HepG2 (cell line): ENCODE results near the gene PLXNC1. TPM values are rescaled to one million over a fixed set of nuclear protein-coding genes. Genes with fewer than 3 reads are reported as not detected.

Source experiments
- ATAC-seq: fragments of 200-7000 bp; cut with Tn5 transposase; 3 replicates; pipeline ENCODE4 v1.9.1; 2020; ENCODE audit warnings: mild to moderate bottlenecking, moderate library complexity
- BruUV-seq: library from RNA; stranded (reverse); fragments of 400-500 nt; replicated peaks from 2 replicates; lab custom pipeline; 2021; lab: Mats Ljungman, UMichigan
- CTCF ChIA-PET: fragments of 300-600 bp; formaldehyde crosslinking; extraction: SDS; loops from one replicate; lab custom pipeline; 2021; ENCODE audit warnings: low total read pairs, inconsistent platforms, low intra/inter-chr PET ratio; lab: Yijun Ruan, JAX
- POLR2A ChIA-PET: fragments of 350-600 bp; sonication (Branson Sonifier 250); formaldehyde crosslinking; loops from one replicate; lab custom pipeline; 2020; ENCODE audit warnings: antibody characterized with exemption, inconsistent platforms; lab: Yijun Ruan, JAX
- DNase-seq: peaks from one replicate; pipeline ENCODE4 v3.0.0-alpha.2; 2015; ENCODE audit warnings: low spot score
- FAIRE-seq: peaks from 3 replicates; lab custom pipeline; 2011; peaks lifted over from hg19 to GRCh38; lab: Jason Lieb, UNC
- H2AFZ ChIP-seq: one replicate; pipeline ENCODE4 v1.6.1; 2011; ENCODE audit warnings: low read length, inconsistent platforms
- H3K27ac ChIP-seq: fragments of 300-600 bp; 3 replicates; pipeline ENCODE4 v1.8.0; 2011; ENCODE audit warnings: mixed run types, mild to moderate bottlenecking, mixed read lengths, low read length, inconsistent platforms; ENCODE audit not compliant: insufficient read depth; ENCODE audit errors: extremely low read length
- H3K27me3 ChIP-seq, 2 experiments: fragments of 200-600 bp in 1 of 2; 2 replicates in 1 of 2; 3 replicates in 1 of 2; pipeline versions ENCODE4 v1.6.0 to v1.8.0; 2011; ENCODE audit warnings: low read length in 2 of 2, mild to moderate bottlenecking in 2 of 2, moderate library complexity in 2 of 2, inconsistent platforms in 1 of 2; ENCODE audit not compliant: insufficient read depth in 2 of 2, control insufficient read depth in 1 of 2
- H3K36me3 ChIP-seq, 2 experiments: fragments of 200-600 bp in 1 of 2; replicated peaks in 1 of 2; 2 replicates in 1 of 2; 3 replicates in 1 of 2; pipeline versions ENCODE4 v1.5.1 to v1.8.0; 2011; ENCODE audit warnings: low read length in 2 of 2, inconsistent platforms in 1 of 2; ENCODE audit not compliant: insufficient read depth in 2 of 2, control insufficient read depth in 1 of 2
- H3K4me1 ChIP-seq: 2 replicates; pipeline ENCODE4 v1.5.1; 2012; ENCODE audit warnings: low read length, inconsistent platforms; ENCODE audit not compliant: insufficient read depth
- H3K4me2 ChIP-seq: 2 replicates; pipeline ENCODE4 v1.6.0; 2011; ENCODE audit warnings: low read depth, low read length, inconsistent platforms
- H3K4me3 ChIP-seq, 3 experiments: fragments of 200-600 bp in 1 of 3; sonication (generic), shearing (Covaris generic) in 1 of 3; replicated peaks in 1 of 3; 2 replicates each; pipeline ENCODE4 v1.5.1; 2011 to 2016; ENCODE audit warnings: low read length in 3 of 3, inconsistent platforms in 2 of 3, low read depth in 2 of 3, mild to moderate bottlenecking in 2 of 3, control low read depth in 1 of 3, mixed read lengths in 1 of 3; ENCODE audit not compliant: insufficient read depth in 1 of 3
- H3K79me2 ChIP-seq: one replicate; pipeline ENCODE4 v1.6.1; 2011; ENCODE audit warnings: low read length, inconsistent platforms; ENCODE audit not compliant: insufficient read depth
- H3K9ac ChIP-seq: 2 replicates; pipeline ENCODE4 v1.6.0; 2011; ENCODE audit warnings: mild to moderate bottlenecking, low read depth, low read length, inconsistent platforms; ENCODE audit not compliant: insufficient read depth
- H3K9me3 ChIP-seq: 2 replicates; pipeline ENCODE4 v1.5.1; 2012; ENCODE audit warnings: mild to moderate bottlenecking, low read length
- H4K20me1 ChIP-seq: 2 replicates; pipeline ENCODE4 v1.6.0; 2011; ENCODE audit warnings: inconsistent platforms, mild to moderate bottlenecking, low read length, moderate library complexity; ENCODE audit not compliant: insufficient read depth
- HHEX ChIP-seq: IDR thresholded peaks from 2 replicates; pipeline ENCODE4 v1.6.1; 2016; ENCODE audit warnings: control low read depth
- HNF4G ChIP-seq, 2 experiments: sonication (generic) in 1 of 2; formaldehyde crosslinking in 1 of 2; IDR thresholded peaks; 2 replicates each; pipeline versions ENCODE4 v1.4.0 to v1.6.1; 2011 to 2020; ENCODE audit warnings: borderline replicate concordance in 2 of 2, low read depth in 2 of 2, mild to moderate bottlenecking in 2 of 2, low read length in 1 of 2, missing genetic modification reagents in 1 of 2, moderate library complexity in 1 of 2
- JARID2 ChIP-seq: sonication (generic); formaldehyde crosslinking; IDR thresholded peaks from 2 replicates; pipeline ENCODE4 v1.8.1; 2023; ENCODE audit warnings: missing genetic modification reagents, inconsistent platforms; ENCODE audit not compliant: insufficient replicate concordance
- KLF15 ChIP-seq: sonication (generic); formaldehyde crosslinking; IDR thresholded peaks from 2 replicates; pipeline ENCODE4 v1.8.1; 2023; ENCODE audit warnings: borderline replicate concordance, mild to moderate bottlenecking, inconsistent platforms, missing genetic modification reagents, mixed read lengths
- NFIB ChIP-seq: sonication (generic); formaldehyde crosslinking; IDR thresholded peaks from 2 replicates; pipeline ENCODE4 v1.9.0; 2021; ENCODE audit warnings: missing genetic modification reagents, mild to moderate bottlenecking, borderline replicate concordance
- SIN3B ChIP-seq: fragments of 150-350 bp; IDR thresholded peaks from 2 replicates; pipeline ENCODE4 v1.6.1; 2014; ENCODE audit warnings: low read length
- SNAI1 ChIP-seq: sonication (generic); formaldehyde crosslinking; IDR thresholded peaks from 2 replicates; pipeline ENCODE4 v1.5.0; 2020; ENCODE audit warnings: mild to moderate bottlenecking, missing genetic modification reagents, borderline replicate concordance
- ZFP41 ChIP-seq: sonication (generic); formaldehyde crosslinking; IDR thresholded peaks from 2 replicates; pipeline ENCODE4 v1.4.0; 2020; ENCODE audit warnings: mild to moderate bottlenecking, missing genetic modification reagents, borderline replicate concordance
- ZNF614 ChIP-seq: IDR thresholded peaks from 2 replicates; pipeline ENCODE4 v1.6.1; 2018; ENCODE audit warnings: missing biosample characterization, missing genetic modification reagents, inconsistent platforms, borderline replicate concordance
- ZNF737 ChIP-seq: sonication (generic); formaldehyde crosslinking; IDR thresholded peaks from 2 replicates; pipeline ENCODE4 v1.5.0; 2020; ENCODE audit warnings: missing genetic modification reagents, mild to moderate bottlenecking, borderline replicate concordance
- ZNF746 ChIP-seq: sonication (generic); formaldehyde crosslinking; IDR thresholded peaks from 2 replicates; pipeline ENCODE4 v1.8.0; 2022; ENCODE audit warnings: mild to moderate bottlenecking, missing genetic modification reagents
- WGBS: methylation state at CpG from one replicate; pipeline ENCODE4 v1.1.6; 2017; ENCODE audit warnings: low lambda C conversion rate; 5-methylcytosine and 5-hydroxymethylcytosine counted together
- in situ Hi-C: cut with HindIII; loops from 2 replicates; pipeline ENCODE4 v1.10.0; 2017; ENCODE audit warnings: low pct_unique_long_range_greater_than_20kb; ENCODE audit not compliant: extremely low pct_ligation_motif_present
- intact Hi-C: fragments of 100-400 bp; cut with micrococcal nuclease; formaldehyde crosslinking; loops from one replicate; pipeline ENCODE4 v1.10.0; 2022; ENCODE audit not compliant: unreplicated experiment
- polyA plus RNA-seq, 8 experiments: library from polyadenylated mRNA; depleted of rRNA in 3 of 8; stranded (reverse) in 7 of 8; unstranded in 1 of 8; fragments of >200 nt; fragmentation: Illumina TruSeq in 4 of 8; extraction: Trizol in 4 of 8; gene quantifications; 2 replicates each; pipeline versions ENCODE4 v1.2.1 to v1.2.3, GENCODE V29; 2011 to 2016; ENCODE audit warnings: low read depth in 4 of 8, missing spikeins in 1 of 8, mixed read lengths in 1 of 8; ENCODE audit not compliant: insufficient read depth in 1 of 8
- total RNA-seq, 5 experiments: library from RNA; depleted of rRNA; stranded (reverse); fragments of >200 nt; fragmentation: Illumina TruSeq; extraction: Trizol; gene quantifications; 2 replicates each; pipeline ENCODE4 v1.2.3, GENCODE V29; 2016; ENCODE audit warnings: low read depth in 1 of 5
- TF ChIP-seq, protein P1 (sequence below): fragments of 450-650 bp; IDR thresholded peaks from 2 replicates; pipeline ENCODE4 v1.6.1; 2017
- TF ChIP-seq, protein P2 (sequence below): IDR thresholded peaks from 2 replicates; pipeline ENCODE4 v1.6.1; 2016; ENCODE audit warnings: low read depth
- TF ChIP-seq, protein P3 (sequence below), 2 experiments: sonication (generic) in 1 of 2; formaldehyde crosslinking in 1 of 2; IDR thresholded peaks; 2 replicates each; pipeline versions ENCODE4 v1.5.1 to v1.6.1; 2011 to 2020; ENCODE audit warnings: borderline replicate concordance in 1 of 2, low read depth in 1 of 2, low read length in 1 of 2, mild to moderate bottlenecking in 1 of 2, missing genetic modification reagents in 1 of 2, moderate library complexity in 1 of 2

Gene PLXNC1
- total and polyA plus RNA-seq, 2 of the 13 experiments (the other 11 are each of a cell fraction or from before 2014, with no cell fraction given), result 6.6 to 11.2 TPM

DNA sequence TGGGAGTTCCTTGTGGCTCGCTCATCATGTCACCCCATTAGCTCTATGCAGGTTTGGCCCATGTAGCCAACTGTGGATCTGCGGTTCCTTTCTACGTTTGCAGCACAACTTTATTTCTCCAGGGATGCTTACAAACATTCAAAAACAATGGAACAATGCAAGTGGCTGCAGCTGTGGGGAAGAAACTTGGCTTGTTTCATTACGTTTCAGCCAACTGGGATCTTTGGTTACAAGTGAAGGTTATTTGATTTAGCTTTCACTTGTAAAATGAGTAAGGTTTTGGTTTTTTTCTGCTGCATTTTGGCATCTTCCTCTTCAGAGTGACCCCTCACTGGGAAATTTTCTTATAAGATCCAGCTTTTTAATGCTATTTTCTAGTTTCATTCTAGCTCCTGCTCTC, 105.9 kb downstream of the PLXNC1 start:
- no peak for FAIRE-seq
- WGBS, result 97% methylated on average over 4 of the region's 4 CpGs
- no TSS peak for BruUV-seq

DNA sequence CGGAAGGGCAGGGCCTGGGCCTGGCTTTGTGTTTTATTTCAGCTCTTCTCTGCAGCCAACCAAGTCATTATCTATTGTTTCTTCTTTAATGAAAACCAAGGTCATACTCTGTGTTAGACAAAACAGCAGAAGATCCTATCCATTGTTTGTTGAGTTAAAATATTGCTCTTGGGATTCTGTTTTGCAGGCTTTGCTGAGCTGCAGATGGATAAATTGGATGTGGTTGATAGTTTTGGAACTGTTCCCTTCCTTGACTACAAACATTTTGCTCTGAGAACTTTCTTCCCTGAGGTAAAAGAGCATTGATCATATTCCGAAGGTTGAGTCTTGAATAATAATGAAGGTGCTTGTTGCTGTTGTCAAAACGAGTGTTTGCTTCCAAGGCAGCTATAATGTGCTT, 106.6 kb downstream of the PLXNC1 start:
- WGBS, result 99% methylated on average over 3 of the region's 3 CpGs
- Histone ChIP-seq H3K79me2 (no peaks in the 10 kb centered on the region), H3K9me3 (no peaks in the 10 kb centered on the region), H2AFZ (no peak overlapping the region), H3K9ac (no peak overlapping the region), H3K27me3 (no peaks in the 10 kb centered on the region), H3K36me3 (peaks cover 5 to 25% of the 10 kb centered on the region in 2 experiments; a peak in 4 of 5 replicates), H4K20me1 (no peaks in the 10 kb centered on the region), H3K27ac (no peak overlapping the region), H3K4me2 (no peak overlapping the region), H3K4me1 (no peaks in the 10 kb centered on the region), H3K4me3 (no peak overlapping the region)
- in situ Hi-C loops, result no loop called here
- BruUV-seq, result no TSS peak
- intact Hi-C loops, result no loop called here
- ChIA-PET POLR2A (no interaction called here), CTCF (no interaction called here)
- no peak for FAIRE-seq
- TF ChIP-seq SNAI1 (CRISPR knock-in tag) (no peak), ZNF737 (no peak), ZNF746 (no peak), ZNF614 (CRISPR knock-in tag) (no peak), HHEX (CRISPR knock-in tag) (no peak), NFIB (no peak), ZFP41 (CRISPR knock-in tag) (no peak), SIN3B (no peak)
- TF ChIP-seq, protein P1, sequence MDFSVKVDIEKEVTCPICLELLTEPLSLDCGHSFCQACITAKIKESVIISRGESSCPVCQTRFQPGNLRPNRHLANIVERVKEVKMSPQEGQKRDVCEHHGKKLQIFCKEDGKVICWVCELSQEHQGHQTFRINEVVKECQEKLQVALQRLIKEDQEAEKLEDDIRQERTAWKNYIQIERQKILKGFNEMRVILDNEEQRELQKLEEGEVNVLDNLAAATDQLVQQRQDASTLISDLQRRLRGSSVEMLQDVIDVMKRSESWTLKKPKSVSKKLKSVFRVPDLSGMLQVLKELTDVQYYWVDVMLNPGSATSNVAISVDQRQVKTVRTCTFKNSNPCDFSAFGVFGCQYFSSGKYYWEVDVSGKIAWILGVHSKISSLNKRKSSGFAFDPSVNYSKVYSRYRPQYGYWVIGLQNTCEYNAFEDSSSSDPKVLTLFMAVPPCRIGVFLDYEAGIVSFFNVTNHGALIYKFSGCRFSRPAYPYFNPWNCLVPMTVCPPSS, result no peak
- TF ChIP-seq, protein P2, sequence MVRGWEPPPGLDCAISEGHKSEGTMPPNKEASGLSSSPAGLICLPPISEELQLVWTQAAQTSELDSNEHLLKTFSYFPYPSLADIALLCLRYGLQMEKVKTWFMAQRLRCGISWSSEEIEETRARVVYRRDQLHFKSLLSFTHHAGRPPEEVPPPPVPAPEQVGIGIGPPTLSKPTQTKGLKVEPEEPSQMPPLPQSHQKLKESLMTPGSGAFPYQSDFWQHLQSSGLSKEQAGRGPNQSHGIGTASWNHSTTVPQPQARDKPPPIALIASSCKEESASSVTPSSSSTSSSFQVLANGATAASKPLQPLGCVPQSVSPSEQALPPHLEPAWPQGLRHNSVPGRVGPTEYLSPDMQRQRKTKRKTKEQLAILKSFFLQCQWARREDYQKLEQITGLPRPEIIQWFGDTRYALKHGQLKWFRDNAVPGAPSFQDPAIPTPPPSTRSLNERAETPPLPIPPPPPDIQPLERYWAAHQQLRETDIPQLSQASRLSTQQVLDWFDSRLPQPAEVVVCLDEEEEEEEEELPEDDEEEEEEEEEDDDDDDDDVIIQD (CRISPR knock-in tag), result no peak
- TF ChIP-seq, protein P3, sequence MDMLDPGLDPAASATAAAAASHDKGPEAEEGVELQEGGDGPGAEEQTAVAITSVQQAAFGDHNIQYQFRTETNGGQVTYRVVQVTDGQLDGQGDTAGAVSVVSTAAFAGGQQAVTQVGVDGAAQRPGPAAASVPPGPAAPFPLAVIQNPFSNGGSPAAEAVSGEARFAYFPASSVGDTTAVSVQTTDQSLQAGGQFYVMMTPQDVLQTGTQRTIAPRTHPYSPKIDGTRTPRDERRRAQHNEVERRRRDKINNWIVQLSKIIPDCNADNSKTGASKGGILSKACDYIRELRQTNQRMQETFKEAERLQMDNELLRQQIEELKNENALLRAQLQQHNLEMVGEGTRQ (IDR thresholded peaks at IDR 0.05; ENCODE audit: low read depth, low read length), result no peak
- TF ChIP-seq, protein P3 (CRISPR knock-in tag; IDR thresholded peaks at IDR 0.05; ENCODE audit: borderline replicate concordance), result no peak
- no peak for DNase-seq
- no peak for ATAC-seq

More for the DNA sequence above, 105.9 kb downstream of the PLXNC1 start:
- no peak overlapping the region for H3K4me3 ChIP-seq
- in situ Hi-C loops, result no loop called here
- POLR2A ChIA-PET, result no interaction called here
- DNase-seq (no peak), ATAC-seq (no peak)
- TF ChIP-seq HNF4G (IDR thresholded peaks at IDR 0.05; ENCODE audit: borderline replicate concordance, low read depth, low read length), result no peak
- TF ChIP-seq HNF4G (CRISPR knock-in tag; IDR thresholded peaks at IDR 0.05; ENCODE audit: borderline replicate concordance, low read depth), result no peak
- TF ChIP-seq JARID2 (CRISPR knock-in tag), result no peak
- no peak for TF ChIP-seq KLF15 (CRISPR knock-in tag)
- CTCF ChIA-PET, result no interaction called here
- H3K27ac ChIP-seq, result no peak overlapping the region
- no peaks in the 10 kb centered on the region for H3K27me3 ChIP-seq
- no peak overlapping the region for H3K4me2 ChIP-seq
- H3K4me1 ChIP-seq, result no peaks in the 10 kb centered on the region
- no peaks in the 10 kb centered on the region for H4K20me1 ChIP-seq
- H3K79me2 ChIP-seq, result no peaks in the 10 kb centered on the region
- no peak overlapping the region for H2AFZ ChIP-seq
- intact Hi-C loops, result no loop called here
- H3K36me3 ChIP-seq, result peaks cover 5 to 25% of the 10 kb centered on the region in 2 experiments; a peak in 4 of 5 replicates
- no peaks in the 10 kb centered on the region for H3K9me3 ChIP-seq
- no peak overlapping the region for H3K9ac ChIP-seq
